Thymus (tissue), 11 donors: ENCODE data around the gene VOPP1. TPM values are rescaled to one million over a fixed set of nuclear protein-coding genes. Genes with fewer than 3 reads are reported as not detected.
A peak's percentile ranks its signal among the peaks of the same experiment; 100 is the strongest.

Source experiments
- DNase-seq, 9 donors: peaks; one replicate each; pipeline ENCODE4 v3.0.0-alpha.2; 2013; ENCODE audit warnings: low spot score in 9 of 9, low read depth in 6 of 9, missing footprints in 1 of 9
- H3K27ac ChIP-seq, 2 donors: one replicate each; pipeline ENCODE4 v1.5.1; 2013; ENCODE audit warnings: control low read depth in 1 of 2, low read depth in 1 of 2, low read length in 1 of 2, mild to moderate bottlenecking in 1 of 2, moderate library complexity in 1 of 2
- H3K27me3 ChIP-seq, 2 donors: one replicate each; pipeline ENCODE4 v1.5.1; 2013; ENCODE audit warnings: low read length in 1 of 2; ENCODE audit not compliant: control insufficient read depth in 2 of 2, insufficient read depth in 1 of 2
- H3K36me3 ChIP-seq, 2 donors: one replicate each; pipeline ENCODE4 v1.5.1; 2013; ENCODE audit warnings: low read length in 1 of 2, mild to moderate bottlenecking in 1 of 2, moderate library complexity in 1 of 2; ENCODE audit not compliant: control insufficient read depth in 2 of 2, insufficient read depth in 2 of 2
- H3K4me1 ChIP-seq, 2 donors: one replicate each; pipeline ENCODE4 v1.5.1; 2013; ENCODE audit warnings: low read length in 2 of 2; ENCODE audit not compliant: control insufficient read depth in 2 of 2, insufficient read depth in 2 of 2
- H3K4me3 ChIP-seq, 2 donors: one replicate each; pipeline ENCODE4 v1.5.1; 2013; ENCODE audit warnings: low read length in 2 of 2, control low read depth in 1 of 2, mild to moderate bottlenecking in 1 of 2
- H3K9me3 ChIP-seq, 2 donors: one replicate each; pipeline ENCODE4 v1.5.1; 2013; ENCODE audit warnings: low read length in 1 of 2, mild to moderate bottlenecking in 1 of 2; ENCODE audit not compliant: control insufficient read depth in 2 of 2, insufficient read depth in 1 of 2
- WGBS: extraction: QIAGEN DNeasy Blood & Tissue Kit; methylation state at CpG from one replicate; pipeline ENCODE4 v1.1.7; 2013; 5-methylcytosine and 5-hydroxymethylcytosine counted together
- polyA plus RNA-seq: library from polyadenylated mRNA; stranded (reverse); fragments of 200-250 nt; gene quantifications from one replicate; pipeline ENCODE4 v1.2.3, GENCODE V29; 2013
- total RNA-seq: library from RNA; stranded (reverse); fragments of 120-200 nt; gene quantifications from one replicate; pipeline ENCODE4 v1.2.4, GENCODE V29; 2013
- donor health status: healthy.

Gene VOPP1
- total and polyA plus RNA-seq, 2 donors: 61.9 to 91.6 TPM

DNA sequence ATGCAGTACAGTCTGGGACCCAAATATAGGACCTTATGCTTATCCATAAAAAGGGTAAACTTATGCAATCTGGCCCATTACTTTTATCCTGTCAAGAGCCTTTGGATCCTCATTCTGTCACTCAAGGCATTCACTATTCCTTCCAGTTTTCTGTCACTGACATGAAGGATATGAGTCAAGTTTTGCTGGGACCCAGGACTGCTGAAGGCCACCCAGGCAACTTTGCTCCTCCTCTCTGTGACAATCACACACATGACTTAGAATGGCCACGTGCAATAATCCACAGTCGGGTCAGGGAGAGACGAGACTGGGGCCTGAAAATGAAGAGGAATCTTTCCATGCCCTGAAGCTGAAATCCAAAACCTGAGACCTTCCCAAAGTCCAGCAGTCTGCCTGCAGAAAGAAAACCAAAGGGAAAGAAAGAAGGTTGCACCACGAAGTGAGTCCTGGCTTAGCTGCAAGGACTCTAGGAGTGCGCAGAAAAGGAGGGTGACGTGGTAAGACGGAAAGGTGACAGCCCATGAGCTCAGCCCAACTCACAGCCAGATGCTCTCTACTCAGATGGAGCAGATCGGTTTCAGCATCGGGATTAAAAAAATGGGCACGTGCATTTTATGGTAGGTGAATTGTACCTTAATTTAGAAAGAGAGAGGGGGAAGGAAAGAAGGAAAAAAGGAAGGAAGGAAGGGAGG lies 67.2 kb downstream of the VOPP1 start:
- Histone ChIP-seq H3K27me3 (no peaks in the 10 kb centered on the region), H3K27ac (no peak overlapping the region), H3K9me3 (no peaks in the 10 kb centered on the region), H3K36me3 (peaks cover 8 to 18% of the 10 kb centered on the region in 2 donors), H3K4me3 (no peak overlapping the region), H3K4me1 (peaks cover 50 to 79% of the 10 kb centered on the region in 2 donors)
- WGBS: 97% methylated on average over 10 of the region's 10 CpGs
- no peak for DNase-seq

DNA sequence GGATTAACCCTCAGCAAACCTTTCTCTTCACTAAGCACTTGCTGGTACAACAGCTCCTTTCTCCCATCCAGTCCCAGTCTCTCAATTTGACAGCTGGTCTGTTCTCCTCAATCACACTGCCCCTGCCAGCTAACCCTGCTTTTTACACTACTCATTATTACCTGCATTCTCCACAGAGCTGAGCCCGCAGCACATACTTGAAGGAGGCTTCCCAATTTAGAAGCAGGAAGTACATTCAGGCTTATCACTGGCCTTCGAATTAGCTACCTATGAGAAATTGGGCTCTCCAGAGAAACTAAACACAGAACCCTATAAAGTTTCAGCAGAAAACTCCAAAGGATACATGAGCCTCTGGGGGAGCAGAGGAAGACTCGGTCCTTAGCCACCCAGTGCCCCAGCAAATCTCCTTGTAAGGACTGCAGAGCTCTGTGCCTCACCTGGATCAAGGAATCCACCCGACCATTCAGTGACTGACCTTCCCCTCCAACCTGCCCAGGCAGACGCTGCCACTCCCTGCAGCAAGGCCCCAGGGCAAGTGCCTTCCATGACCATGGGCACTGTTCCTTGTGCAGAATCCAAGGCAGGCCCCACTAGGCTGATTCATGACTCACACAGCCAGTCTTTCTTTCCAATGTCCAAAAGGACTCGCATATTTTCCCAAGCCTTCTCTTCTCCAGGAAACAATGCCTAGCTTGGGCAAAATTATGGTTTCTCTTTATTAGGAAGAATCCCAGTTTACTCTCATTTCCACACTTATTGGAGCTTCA lies 68.0 kb downstream of the VOPP1 start:
- no peak overlapping the region for H3K4me3 ChIP-seq
- 84% methylated on average over 6 of the region's 6 CpGs for WGBS
- H3K9me3 ChIP-seq: no peaks in the 10 kb centered on the region
- peaks cover 16 to 18% of the 10 kb centered on the region in 2 donors for H3K36me3 ChIP-seq
- no peaks in the 10 kb centered on the region for H3K27me3 ChIP-seq
- DNase-seq: no peak
- peak overlapping the region in 1 of 2 donors; percentile 82 for H3K27ac ChIP-seq
- peaks cover 44 to 85% of the 10 kb centered on the region in 2 donors for H3K4me1 ChIP-seq

DNA sequence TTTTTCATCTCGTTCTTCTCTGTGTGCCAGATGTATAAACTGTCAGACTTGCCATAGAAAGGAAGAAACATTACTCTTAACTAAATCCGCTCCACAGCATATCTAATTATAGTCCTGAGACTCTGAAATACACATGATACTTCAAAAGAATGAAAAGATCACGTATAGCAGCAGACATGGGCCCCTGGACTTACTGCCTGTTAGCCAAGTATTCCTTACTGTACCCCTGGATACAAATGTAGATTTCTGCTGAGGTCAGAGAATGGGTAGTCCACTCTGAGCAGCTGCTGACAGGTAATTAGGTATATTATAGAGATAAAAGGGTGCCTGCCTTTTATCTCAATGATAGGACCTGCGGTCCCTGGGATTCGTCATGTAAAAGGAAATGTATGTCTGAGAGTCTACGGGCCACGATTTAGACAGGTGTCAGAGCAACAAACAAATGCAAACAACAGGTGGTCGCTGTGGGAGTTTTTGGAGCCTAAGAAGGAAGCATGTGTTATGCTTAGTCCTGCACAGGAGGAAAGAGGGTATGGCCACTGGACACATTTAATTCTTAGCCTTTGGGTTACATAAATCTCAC lies 69.4 kb downstream of the VOPP1 start:
- no peaks in the 10 kb centered on the region for H3K9me3 ChIP-seq
- WGBS: 29% methylated on average over 8 of the region's 8 CpGs
- H3K36me3 ChIP-seq: peaks cover 18 to 20% of the 10 kb centered on the region in 2 donors
- peak in 7 of 9 donors; percentile 55 to 86 (median 66) for DNase-seq
- peak overlapping the region; percentile 72 to 82 for H3K27ac ChIP-seq
- no peaks in the 10 kb centered on the region for H3K27me3 ChIP-seq
- peaks cover 47 to 89% of the 10 kb centered on the region in 2 donors for H3K4me1 ChIP-seq
- peak overlapping the region in 1 of 2 donors; percentile 18 for H3K4me3 ChIP-seq

DNA sequence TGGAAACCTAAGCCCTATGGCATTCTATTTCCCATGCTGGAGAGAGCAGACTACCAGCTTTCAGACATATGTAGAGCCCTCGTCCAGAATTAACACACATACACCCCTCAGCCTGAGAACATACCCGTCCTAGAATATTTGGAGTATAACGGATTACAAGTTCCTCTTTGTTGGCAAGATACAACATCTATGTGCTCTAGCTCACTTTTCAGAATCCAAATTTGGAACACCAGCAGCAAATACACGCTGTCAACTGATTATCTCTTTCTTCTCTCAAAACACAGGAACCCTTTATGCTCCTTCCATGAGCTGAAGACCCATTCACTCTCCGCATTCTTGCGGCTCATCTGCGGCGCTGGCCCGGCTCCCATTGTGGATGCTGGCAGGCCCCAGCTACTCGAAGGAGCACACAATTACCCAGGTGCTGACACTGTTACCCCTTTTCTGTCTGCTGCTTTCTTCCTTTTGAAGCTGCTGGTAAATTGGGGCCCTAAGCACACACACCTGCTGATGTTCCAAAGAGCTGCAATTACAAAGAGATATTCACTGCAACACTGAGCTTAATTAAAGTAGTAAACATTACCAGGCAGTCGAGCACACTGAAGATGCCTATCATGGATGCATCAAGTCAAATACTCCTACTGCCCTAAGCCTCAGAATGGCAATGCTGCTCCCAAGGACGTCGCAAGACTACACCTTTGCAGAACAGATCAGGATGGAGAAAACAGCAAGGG lies 70.0 kb downstream of the VOPP1 start:
- Histone ChIP-seq H3K9me3 (no peaks in the 10 kb centered on the region), H3K27me3 (no peaks in the 10 kb centered on the region), H3K4me3 (peak overlapping the region in 1 of 2 donors; percentile 18), H3K36me3 (peaks cover 21 to 25% of the 10 kb centered on the region in 2 donors), H3K27ac (peak overlapping the region; percentile 57 to 82), H3K4me1 (peaks cover 52 to 91% of the 10 kb centered on the region in 2 donors)
- DNase-seq: peak in 7 of 9 donors; percentile 32 to 84 (median 50)
- WGBS: 81% methylated on average over 13 of the region's 13 CpGs

DNA sequence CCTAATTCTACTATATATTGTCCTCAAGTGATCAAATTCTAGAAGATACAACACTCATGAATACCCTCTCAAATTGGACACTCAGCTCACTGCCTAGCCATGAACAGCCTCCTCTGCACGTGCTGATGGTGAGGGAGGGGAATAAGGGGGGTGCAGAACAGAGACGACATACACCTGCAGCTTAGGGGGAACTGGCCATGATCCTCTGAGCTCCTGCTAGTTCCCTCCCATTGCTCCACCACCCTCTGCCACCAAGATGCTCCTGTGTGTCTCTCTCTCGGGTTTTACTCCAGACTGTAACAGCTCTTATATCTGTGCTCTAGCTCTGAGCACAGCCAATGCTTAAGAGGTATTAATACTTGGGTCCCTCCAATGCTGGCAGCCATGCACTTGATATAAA lies 70.7 kb downstream of the VOPP1 start:
- peak overlapping the region in 1 of 2 donors; percentile 18 for H3K4me3 ChIP-seq
- 22% methylated on average over 3 of the region's 3 CpGs for WGBS
- H3K27ac ChIP-seq: peak overlapping the region in 1 of 2 donors; percentile 82
- peaks cover 26 to 28% of the 10 kb centered on the region in 2 donors for H3K36me3 ChIP-seq
- H3K27me3 ChIP-seq: no peaks in the 10 kb centered on the region
- no peaks in the 10 kb centered on the region for H3K9me3 ChIP-seq
- peaks cover 54 to 91% of the 10 kb centered on the region in 2 donors for H3K4me1 ChIP-seq
- peak in 6 of 9 donors; percentile 34 to 78 (median 46) for DNase-seq

DNA sequence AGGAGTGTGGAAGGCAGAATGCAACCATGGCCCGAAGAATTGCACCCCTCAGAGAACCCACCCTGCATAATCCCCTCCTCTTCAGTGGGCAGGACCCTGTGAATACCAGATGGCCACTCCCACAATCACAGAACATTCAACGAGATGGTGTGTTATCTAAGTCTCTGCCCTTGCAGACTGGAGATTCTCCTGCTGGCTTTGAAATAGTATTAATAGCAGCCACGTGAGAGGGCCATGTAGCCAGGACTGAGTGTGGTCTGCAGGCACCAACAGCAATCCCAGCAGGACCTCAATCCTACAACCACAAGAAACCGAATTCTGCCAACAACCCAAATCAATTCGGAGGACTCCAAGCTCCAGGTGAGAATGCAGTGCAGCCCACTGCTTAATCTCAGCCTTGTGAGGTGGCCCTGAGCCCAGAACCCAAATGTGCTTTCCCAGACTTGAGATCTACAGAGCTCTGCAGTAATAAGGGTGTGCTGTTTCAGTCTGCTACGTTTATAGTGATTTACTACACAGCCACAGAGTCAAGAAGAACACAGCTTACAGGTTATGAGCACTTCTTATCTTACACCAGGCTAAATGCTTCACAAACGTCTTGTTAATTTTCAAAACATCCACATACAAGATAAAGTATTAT lies 72.1 kb downstream of the VOPP1 start:
- 96% methylated on average over 7 of the region's 7 CpGs for WGBS
- DNase-seq: no peak

DNA sequence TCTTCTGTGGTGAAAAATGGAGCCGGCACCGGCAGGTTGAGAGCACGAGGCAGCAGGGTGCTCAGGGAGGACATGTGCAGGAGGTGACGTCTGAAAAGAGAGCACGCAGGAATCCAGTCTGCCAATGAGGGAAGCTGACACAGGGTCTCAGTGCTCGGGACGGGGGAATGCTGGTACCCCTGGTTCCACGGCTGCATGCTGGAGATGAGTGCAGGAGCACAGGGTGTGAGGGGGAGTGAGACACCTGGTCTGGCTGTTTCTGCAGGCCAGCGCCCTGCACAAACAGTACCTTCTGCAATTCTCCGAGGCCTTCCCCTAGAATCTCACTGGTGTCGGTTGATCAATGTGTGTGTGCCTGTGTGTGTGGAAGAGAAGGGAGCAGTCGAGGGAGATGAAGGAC lies 72.7 kb downstream of the VOPP1 start:
- WGBS: 98% methylated on average over 12 of the region's 12 CpGs

More for the DNA sequence above, 72.1 kb downstream of the VOPP1 start:
- H3K4me1 ChIP-seq: peaks cover 56 to 100% of the 10 kb centered on the region in 2 donors
- H3K27me3 ChIP-seq: no peaks in the 10 kb centered on the region
- peak overlapping the region in 1 of 2 donors; percentile 82 for H3K27ac ChIP-seq
- H3K36me3 ChIP-seq: peaks cover 39 to 41% of the 10 kb centered on the region in 2 donors
- no peak overlapping the region for H3K4me3 ChIP-seq
- H3K9me3 ChIP-seq: no peaks in the 10 kb centered on the region

DNA sequence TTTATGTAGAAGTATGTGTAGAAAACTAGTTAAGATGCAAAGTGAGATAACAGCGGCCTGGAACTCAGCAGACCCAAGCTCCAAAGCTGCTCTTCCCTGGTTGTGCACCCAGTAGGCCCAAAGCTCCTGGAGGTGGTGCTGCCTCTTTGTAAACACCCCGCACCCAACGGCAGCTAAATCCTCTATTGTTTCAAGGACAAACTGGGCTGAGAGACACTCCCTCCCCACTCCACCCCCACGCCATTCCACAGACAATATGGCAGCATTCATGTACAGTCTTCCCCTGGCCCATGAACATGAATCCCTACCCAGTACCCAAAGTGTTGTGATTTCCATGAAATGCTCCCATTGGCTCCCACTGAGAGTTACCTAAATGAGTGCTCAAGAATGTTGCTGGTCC lies 73.5 kb downstream of the VOPP1 start:
- WGBS: 94% methylated on average over 4 of the region's 4 CpGs
- H3K4me1 ChIP-seq: peaks cover 47 to 99% of the 10 kb centered on the region in 2 donors
- peaks cover 40 to 46% of the 10 kb centered on the region in 2 donors for H3K36me3 ChIP-seq
- no peak for DNase-seq
- H3K27ac ChIP-seq: peak overlapping the region in 1 of 2 donors; percentile 34
- H3K4me3 ChIP-seq: no peak overlapping the region
- H3K27me3 ChIP-seq: no peaks in the 10 kb centered on the region
- H3K9me3 ChIP-seq: no peaks in the 10 kb centered on the region

More for the DNA sequence above, 72.7 kb downstream of the VOPP1 start:
- Histone ChIP-seq H3K27ac (no peak overlapping the region), H3K4me3 (no peak overlapping the region), H3K4me1 (peaks cover 55 to 100% of the 10 kb centered on the region in 2 donors), H3K9me3 (no peaks in the 10 kb centered on the region), H3K27me3 (no peaks in the 10 kb centered on the region), H3K36me3 (peaks cover 37 to 41% of the 10 kb centered on the region in 2 donors)
- DNase-seq: no peak
